CD4-positive, alpha-beta T cell treated with Interleukin-6 at 100 ng/mL for 8 hours (primary cell): ENCODE results near the gene GALNS.
A peak's percentile ranks its signal among the peaks of the same experiment; 100 is the strongest.

Experiments used
- DNase-seq: peaks from one replicate; pipeline ENCODE4 v3.0.0-alpha.2; 2020; ENCODE audit warnings: mixed read lengths, low spot score

Gene GALNS

DNA sequence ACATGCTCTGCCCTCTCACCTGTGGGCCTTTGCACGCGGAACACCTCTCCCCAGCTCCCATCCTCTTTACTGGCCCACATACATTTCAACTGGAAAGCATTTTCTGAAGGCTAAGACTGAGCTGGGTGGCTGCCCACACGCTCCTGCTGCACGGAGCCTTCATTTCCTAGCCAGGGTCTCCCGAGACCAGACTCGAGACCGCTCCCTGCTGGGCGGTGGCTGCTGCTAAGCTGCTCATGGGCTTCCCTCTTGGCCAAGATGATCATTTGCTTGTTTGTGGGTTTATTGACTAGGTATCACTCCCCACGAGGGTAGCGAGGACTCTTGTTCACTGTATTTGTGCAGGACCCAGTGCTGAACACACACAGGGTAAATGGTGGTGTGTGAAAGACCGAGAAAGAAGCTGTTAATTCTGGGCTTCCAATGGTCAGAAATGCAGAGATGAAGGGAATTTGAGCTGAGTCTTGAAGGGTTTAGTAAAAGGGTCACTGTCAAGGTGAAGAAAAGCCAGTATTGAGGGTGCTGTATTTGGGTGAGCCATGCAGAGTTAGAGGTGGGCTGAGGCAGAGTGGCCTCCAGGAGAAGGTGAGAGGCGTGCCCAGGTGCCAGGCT, 1.1 kb upstream of the GALNS start:
- peak; percentile 75 for DNase-seq

DNA sequence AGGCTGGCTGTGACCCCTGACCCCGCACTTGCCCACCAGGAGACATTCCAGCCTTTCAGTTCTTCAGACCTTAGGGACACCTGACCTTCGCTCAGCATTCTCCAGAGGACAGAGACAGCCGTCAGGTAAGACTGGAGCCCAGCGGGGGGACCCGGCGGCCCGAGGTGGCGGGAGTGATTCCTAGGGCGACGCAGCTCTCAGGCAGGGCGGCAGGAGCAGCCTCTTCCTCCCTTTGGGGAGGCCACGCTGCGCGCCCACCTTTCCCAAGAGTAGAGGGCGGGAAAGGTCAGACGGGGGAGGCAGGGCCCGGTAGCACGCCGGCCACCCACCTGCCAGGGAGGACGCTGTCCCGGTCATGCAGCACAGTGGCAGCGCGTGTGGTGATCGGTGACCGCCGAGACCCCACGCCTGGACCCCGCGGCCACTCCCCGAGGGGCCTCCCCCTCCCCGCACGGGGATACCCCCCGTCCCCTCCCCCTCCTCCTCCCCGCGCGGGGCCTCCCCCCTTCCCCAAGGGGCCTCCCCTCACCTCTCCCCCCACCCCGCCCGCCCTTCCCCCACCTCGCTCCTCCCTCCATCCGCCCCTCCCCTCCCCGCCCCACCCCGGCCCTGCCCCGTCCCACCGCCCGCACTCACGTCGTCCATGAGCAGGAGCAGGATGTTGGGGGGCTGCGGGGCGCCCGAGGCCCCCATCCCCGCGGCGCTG, 472 bp downstream of the GALNS start:
- DNase-seq: no peak

DNA sequence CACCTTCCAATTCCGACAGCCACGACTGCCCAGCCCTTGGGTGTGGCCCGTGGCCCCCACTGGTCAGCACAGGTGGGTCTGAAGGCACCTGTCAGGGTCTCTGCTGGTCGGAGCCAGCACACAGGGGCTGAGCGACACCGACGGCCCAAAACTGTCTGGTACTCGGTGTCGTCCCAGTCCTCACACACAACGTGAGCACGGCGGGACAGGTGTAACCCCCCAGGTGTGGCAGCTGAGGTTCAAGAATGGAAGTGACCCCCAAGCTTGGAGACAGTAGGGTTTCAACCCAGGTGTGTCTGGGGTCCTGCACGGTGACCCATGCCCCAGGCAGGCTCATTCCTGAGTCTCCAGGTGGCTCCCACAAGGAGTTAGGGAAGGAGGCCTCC, 1.0 kb downstream of the GALNS start:
- DNase-seq: no peak

DNA sequence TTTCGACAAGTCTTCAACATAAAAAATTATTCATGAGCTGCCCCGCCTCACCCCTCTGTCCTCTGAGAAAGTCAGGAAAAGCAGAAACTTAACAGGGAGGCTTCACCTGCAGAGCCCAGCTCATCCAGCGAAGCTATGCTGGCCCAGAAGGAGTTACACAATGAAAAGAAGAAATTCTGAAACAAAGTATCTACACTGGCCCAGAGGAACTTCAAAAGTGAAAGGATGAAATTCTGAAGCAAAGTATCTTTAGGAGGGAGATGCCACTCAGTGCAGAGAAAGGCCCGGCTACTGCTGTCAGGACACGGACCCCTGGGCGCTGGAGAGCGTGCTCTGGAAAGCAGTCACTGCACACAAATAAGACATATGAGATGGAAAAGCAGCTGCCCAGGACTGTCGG, 1.6 kb downstream of the GALNS start:
- DNase-seq: no peak

DNA sequence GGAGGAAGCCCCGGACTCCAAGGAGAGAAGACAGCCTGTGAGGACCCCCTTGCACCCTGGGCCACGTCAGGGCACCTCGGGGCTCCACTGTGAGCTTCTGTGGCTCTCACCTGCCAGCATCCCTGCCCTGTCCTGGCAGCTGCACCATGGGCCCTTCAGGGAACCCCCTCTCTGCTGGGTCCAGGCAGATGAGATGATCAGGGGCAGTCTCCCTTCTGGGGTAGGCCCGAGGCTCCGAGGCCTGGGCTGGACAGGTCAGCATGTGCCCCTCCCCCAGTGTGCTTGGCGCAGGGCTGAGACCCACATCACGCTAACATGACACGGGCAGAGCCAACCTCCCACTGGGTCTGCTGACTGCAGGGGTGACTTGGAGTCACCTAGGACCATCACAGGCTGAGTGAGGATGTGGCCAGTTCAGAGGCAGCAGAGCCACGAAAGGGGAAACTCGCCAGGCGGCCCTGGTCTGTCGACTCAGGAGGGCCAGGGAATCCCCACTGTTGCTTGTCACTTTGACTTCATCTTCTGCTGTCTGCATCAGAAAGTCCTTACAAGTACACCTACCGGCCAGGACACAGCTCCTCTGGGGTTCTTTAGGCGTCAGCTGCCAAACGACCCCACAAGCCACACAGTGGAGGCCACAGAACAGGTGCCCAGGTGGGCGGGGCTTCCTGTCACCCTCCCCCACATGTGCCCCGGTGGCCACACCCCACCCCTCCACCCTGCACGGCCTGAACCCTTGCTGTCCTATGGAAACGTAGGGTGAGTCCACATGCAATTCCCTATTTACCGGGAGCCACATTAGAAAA, 2.2 kb downstream of the GALNS start:
- no peak for DNase-seq

DNA sequence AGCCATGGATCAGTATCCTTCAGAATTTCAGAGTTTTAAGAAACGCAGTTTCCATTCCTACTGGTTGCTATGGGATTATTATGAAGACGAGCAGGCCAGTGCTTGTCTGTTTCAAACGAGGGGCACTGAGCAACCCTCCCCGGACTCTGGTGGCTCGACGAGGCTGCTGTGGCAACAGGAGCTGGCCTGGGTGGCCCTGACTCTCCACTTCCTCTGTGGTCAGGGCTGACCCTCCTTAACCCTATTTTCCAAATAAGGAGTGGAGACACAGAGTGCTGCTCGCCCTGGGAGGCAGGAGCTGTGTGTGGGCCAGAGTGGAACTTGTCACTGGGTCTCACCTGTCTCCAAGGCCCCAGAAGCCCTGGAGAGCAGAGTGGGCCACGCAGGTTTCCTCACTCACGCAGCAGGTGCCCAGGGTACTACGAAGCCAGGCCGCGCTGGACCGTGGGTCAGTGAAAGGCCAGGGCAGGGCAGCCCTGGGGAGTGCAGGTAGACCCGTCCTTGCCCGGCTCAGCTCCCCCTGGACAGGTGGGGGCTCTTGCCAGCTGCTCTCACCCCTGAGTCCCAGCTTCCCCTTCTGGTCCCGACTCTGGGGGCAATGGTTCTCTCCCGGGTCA, 3.3 kb downstream of the GALNS start:
- DNase-seq: no peak

DNA sequence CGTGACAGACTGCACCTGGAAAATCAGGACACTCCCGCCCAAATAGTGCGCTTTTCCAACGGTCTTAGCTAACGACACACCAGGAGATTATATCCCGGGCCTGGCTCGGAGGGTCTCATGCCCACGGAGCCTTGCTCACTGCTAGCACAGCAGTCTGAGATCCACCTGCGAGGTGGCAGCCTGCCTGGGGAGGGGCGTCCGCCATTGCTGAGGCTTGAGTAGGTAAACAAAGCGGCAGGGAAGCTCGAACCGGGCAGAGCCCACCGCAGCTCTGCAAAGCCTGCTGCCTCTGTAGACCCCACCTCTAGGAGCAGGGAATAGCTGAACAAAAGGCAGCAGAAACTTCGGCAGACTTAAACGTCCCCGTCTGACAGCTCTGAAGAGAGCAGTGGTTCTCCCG, 5.1 kb downstream of the GALNS start:
- no peak for DNase-seq

DNA sequence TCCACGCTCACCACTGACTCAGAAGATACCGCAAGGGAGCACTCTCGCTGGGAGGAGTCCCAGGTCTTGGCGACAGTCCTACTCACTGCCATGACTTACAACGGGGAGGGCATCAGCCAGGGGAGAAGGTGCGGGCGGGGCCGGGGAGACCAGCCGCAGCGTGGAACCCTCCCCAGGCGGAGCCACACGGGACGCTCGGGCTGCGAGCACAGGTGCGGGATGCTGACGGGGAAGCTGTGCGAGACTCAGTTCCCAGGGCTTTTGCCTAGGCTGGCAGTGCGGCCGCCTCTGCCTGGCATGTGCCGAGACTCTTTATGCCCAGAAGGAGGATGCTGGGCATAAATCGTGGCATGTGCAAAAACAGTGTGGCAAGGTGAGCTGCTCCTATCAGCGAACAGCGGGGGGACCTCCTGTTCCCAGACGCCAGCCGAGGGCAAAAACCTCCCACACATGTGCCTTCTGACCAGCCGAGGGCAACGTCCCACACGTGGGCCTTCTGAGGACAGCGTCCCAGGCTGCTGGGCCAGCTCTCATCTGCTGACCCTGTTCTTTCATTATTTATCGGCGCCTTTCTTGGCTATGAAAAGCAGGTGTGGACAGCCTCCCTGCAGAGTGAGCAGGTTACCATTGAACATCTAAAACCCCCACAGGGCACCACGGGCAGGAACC, 6.1 kb downstream of the GALNS start:
- DNase-seq: no peak

DNA sequence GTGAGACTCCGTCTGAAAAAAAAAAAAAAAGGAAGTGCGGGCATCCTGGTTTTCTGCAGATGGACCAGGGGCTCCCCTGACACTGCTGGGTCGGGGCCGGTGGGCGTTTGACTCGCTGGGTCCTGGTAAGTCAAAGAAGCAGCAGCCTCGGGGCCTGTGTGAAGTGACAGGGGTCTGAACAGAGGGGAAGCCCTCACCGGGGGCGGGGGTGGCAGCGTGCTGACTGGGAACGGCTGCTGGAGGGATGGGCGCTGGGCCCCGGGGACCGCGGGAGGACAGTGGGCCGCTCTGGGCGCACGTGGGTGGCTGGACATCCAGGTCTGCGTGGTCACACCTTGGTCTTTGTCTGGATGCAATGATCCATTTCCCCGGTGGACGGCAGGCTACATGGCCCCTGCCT, 8.2 kb downstream of the GALNS start:
- no peak for DNase-seq

DNA sequence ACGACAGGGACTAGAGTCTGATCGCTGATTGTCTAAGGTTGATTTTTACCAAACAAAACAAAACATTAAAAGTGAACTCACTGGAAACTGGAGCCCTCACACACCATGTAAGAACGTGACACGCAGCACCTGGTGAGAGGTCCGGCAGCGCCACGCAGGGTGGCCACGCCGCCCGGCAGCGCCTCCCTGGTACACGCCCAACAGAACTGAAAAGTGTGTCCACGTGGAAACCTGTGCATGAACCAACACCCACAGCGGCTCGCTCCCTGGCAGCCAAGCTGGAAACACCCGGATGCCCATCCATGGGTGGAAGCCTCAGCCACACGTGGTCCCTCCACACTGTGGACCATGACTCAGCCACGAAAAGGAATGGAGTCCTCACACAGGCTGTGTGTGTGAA, 9.1 kb downstream of the GALNS start:
- no peak for DNase-seq

DNA sequence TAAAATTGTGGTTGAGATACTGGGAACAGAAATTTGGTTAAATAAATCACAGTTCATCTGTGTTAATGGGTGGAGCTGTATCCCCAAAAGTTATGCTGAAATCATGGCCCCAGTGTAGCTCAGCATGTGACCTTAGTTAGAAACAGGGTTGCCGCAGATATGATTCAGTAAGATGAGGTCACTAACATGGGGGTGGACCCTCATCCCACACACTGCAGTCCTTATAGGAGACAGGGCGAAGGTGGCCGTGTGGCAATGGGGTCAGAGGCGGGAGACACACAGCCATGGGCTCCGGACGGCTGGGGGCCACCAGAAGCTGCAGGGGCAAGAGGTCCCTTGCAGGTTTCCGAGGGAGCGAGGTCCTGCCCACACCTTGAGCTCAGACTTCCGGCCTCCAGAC, 10.7 kb downstream of the GALNS start:
- DNase-seq: no peak

DNA sequence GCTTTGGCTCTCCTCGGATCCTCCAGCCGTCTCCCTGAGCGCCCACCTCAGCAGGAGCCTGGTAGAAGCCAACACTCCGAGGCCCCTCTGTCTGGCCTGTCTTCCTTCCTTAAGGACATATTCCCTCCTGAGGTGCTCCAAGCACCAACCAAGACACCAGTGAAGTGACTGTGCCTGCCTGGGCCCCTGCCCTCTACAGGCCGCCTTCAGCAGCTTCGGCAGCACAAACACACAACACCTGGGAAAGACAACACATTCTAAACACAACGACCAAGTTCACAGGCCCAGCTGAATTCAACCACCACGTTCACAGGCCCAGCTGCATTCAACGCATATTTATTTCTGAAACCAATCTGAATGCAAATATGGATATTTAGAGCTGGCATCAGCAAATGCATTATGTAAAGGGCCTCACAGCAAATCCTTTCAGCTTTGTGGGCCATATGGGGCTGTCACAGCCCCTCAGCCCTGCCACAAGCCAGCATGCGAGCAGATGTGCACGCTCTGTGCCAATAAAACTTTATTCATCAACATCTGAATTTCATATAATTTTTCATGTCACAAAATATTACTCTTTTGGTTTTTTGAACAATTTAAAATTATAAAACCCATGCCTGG, 12.2 kb downstream of the GALNS start:
- no peak for DNase-seq

DNA sequence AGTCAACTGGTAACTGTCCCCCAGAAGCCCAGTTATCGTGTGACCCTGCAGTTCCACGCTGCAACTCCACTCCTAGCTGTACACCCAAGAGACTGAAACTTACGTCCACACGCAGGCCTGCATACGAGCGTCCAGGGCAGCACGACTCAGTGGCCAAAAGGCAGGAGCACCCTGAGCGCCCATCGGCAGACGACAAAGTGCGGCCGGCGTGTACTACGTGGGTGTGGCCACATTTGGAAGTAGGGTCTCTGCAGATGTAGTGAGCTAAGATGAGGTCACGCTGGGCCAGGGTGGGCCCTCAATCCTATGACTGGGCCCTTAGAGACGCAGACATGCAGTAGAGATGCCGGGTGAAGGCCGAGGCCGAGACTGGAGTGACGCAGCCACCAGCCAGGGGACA, 13.5 kb downstream of the GALNS start:
- DNase-seq: no peak

DNA sequence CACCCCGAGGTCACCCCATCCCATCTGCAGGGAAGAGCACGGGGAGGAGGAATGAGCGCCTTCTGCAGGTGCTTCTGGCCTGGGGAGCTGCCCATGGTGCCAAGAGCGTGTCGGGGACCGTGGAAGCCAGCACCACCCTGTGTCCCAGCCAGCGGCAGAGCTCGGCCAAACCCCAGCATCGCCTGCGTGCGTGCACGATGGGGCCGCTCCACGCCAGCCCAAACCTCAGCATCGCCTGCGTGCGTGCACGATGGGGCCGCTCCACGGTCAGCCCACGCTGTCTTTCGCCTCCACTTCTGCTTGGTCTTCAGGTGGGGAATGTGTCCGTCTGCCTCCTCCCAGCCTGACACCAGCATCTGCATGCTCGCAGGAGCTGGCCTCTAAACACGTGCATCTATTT, 13.9 kb downstream of the GALNS start:
- DNase-seq: no peak

DNA sequence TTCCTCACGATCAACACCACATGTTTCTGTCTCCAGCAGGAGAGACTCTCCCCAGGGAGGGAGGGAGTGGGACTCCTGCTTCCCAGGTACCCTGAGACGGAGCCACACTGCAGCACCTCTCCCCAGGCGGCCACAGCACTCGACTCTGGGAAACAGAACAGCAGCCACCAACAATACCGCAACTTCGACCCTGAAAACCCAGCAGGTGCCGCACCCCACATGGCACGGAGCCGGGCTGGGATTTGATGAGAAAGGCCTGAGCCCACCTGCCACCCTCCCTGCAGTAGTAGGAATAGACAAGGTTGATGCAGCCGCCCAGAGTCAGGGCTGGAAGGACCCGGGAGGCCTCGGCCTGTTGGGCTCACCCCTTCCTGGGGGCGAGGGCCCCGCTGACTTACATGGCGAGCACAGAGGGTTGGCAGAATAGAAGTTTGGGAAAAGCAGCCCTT, 14.4 kb downstream of the GALNS start:
- no peak for DNase-seq

DNA sequence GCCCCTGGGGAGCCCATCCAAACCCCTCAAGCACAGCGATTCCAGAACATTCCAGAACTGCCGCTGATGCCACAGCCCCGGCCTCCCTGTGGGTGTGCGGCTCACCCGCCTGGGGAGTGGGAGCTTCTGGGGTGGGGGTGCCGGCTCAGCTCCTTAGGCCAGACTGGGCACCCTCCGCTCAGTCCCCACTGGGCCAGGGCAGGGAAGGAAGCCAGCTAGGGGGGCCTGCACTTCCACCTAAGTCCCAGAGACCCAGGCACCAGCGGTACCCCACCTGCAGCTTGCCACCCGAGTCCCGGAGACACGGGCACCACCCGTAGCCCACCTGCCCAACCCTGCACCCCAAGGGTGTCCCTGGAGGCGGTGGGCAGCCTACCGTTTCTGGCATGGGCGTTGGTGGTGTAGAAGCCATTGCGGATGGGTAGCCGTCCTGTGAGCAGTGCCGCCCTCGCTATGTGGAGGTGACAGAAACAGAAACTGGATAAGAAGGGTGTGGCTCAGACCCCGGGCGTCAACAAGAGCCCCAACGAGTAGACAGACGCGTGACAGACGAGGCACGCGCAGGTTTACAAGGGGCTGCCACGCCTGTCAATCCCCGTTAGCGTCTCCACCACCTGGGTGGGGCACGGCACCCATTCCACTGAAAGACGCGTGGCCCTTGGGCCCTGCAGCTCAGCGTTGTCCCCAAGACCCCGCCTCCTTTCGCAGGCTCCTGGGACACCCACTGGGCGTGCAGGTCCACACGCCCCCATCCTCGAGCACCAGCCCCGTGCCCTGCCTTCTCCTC, 15.0 kb downstream of the GALNS start:
- no peak for DNase-seq

DNA sequence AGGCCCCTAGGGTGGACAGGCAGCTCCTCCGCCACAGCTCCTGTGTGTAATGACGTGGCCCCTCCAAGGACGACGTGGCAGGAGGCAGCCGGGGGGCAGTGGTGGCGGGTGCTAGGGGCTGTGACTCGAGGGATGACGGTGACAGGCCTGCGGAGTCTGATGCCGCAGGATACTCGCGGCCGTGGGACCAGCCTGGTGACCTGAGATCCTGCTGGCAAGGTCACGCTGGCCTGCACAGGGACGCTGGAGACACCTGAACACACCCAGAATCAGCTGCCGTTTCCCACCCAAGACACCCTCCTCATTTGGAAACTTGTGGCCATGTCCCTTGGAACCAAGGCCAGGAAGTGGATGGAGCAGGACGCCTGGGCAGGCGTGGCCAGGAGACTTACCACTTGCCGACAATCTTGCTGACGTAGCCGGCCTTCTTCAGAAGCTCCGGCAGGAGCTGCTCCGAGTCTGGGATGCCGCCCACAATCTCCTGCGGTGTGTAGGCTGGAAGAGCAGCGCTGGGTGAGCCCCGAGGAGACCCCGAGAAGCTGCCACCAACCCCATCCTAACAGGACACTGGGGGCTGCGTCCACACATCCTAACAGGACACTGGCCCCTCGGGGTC, 16.0 kb downstream of the GALNS start:
- no peak for DNase-seq

DNA sequence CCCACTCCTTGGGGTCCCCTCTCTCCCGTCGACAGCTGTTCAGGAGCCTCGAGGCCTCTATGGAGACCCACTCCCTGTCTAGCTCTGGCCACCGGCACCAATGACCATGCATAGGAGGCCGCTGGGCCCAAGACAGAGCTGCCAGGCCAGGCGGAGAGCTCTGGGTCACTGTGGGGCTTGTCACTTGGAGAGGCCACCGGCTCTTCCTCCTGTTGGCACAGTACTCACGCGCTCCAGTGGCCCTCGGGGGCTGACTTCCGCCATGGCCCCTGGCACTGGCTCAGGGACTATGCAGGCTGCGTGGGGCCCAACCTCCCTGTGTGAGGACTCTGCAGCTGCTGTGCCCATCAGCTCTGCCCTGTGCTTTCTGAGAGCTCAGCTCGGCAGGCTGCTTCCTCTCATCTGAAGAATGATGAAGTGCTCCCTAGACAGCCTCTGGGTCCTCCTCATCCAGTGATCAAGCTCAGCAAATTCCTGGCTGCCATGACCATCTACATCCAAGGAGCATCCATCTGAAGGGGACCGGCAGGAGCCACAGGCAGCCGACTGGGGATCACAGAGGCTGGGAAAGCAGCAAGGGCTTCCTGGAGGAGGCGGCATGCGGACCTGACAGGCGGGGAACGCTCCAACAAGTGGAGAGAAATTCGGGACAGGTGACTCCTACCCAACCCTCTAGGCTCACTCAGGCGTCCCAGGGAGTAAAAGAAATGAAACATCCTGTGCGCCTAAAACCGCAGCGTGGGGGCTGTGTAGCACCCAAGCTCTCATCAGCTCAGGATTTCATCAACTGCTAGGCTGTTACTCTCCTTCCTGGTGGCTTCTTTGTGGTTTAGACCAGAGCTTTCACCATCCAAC, 16.8 kb downstream of the GALNS start:
- no peak for DNase-seq

DNA sequence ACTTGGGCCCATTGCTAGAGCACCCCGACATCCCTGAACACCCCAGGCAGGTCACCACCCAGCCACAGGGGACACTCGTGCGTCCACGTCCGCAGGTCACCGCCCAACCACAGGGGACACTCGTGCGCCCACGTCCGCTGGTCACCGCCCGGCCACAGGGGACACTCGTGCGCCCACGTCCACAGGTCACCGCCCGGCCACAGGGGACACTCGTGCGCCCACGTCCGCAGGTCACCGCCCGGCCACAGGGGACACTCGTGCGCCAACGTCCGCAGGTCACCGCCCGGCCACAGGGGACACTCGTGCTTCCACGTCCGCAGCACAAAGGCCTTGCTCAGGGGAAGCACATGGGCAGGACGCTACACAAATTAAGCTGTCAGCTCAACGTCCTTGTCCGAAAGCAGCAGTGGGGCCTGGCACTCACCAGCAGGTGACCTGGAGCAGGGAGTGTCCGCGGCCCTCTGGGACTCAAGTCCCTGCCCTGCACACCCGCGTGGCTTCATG, 17.7 kb downstream of the GALNS start:
- no peak for DNase-seq
